Iris pigment epithelial cell (primary cell): ENCODE data around the gene PHF14.
A peak's percentile ranks its signal among the peaks of the same experiment; 100 is the strongest.

Experiments used
- DNase-seq: peaks from one replicate; pipeline ENCODE4 v3.0.0-alpha.2; 2011; ENCODE audit warnings: low read depth

The PHF14 gene

DNA sequence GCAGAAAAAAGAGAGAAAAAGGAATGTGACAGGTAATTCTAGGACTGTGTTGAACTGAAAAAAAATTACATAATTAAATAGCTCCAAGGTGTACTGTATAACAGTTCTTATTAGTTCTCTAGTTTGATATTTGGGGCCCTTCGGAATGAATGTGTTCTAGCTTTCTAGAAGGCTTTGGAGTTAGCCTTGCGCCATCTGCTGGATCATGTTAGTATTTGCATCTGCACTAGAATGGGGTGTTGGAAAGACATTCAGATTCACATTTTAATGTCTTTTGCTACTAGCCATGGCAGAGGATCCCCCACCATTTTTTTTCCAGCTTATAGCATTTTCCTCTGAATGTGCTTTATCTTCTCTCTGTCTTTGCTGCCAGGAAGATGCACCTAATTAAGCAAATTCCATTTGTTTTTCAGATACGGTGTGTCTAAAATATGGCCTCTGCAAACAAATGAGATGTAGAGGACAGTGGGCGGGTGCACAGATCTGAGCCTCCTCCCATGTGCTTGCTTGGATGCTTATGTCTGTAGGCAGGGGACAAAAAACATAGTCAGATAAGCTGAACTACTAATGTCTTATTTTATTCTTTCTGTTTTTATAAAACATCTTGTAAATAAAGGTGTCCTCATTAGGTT, 238.5 kb downstream of the PHF14 start:
- peak; percentile 72 for DNase-seq

- peak; percentile 67 for DNase-seq
These were observed 239.1 kb downstream of the PHF14 start for GRCh38 chr7:11212816-11213215.

DNA sequence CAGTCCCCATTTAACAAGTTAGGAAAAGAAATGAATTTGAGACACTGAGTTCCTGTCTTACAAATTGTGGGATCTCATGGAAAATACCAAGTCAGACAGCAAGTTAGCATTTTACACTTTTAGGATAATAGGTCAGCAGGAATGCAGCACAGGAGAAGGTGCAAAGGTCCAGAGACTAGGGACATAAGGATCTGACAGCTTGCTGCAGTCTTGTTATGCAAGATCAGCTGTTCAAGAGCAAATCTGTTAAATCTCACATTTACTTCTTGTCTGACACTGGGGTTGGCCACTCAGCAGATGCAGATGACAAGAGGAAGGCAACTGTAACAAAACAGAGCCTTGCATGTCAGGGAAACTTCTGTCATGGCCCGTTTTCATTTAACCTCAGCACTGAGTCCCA, 239.6 kb downstream of the PHF14 start:
- DNase-seq, result no peak

DNA sequence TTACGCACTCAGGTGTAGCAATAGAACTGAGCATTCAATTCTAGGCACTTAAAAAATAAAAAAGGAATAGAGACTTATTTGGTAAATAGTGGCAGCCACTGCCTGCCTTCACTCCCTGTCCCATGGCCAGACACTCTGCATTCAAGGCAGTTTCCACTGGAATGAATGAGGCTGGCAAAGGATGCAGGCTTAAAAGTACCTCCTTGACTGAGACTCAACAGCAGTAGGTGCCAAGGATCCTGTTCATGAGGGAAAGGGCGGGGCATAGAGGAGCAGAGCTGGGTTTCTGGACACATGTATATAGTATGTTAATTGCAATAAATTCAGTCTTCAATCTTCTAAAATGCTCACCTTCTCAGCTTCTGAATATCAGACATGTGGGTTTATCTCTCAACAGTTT, 242.6 kb downstream of the PHF14 start:
- no peak for DNase-seq

DNA sequence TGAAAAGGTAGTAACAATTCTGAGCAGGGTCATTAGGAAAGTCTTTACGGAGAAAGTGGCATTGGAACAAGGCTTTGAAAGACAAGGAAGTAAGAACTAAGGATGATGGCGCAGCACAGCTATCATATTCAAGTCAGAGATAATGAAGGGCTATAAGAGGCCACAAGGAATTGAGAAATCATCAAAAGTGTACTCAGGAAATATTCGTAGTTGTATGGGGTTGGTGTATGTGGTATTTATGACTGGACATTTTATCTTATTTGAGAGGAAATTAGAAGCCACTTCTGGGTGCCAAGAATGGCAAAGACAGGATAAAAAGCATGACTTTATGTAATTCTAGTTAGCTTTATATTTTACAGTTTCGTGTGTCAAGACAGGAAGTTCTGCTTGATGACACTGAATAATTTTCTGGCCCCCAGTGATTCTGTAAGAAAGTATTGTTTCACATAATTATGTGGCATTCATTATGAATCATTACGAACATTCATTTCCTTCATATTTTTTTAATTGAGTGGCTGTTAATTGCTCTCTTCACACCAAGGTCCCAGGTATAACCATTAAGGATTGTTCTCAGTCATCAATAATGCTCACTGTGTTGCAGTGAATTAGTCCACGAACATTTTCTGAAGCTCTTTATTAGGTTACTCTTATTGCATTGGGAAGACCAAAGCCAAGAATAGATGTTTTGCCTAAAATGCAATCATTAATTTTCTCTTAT, 244.3 kb downstream of the PHF14 start:
- DNase-seq, result no peak
